GM21390 (cell line): Measurements from ENCODE around the gene OR1N1.
A peak's percentile ranks its signal among the peaks of the same experiment; 100 is the strongest.
"Not testable (repeated sequence)": the region's sequence is repeated elsewhere in the genome, so short reads cannot be mapped to it uniquely, and the experiment has no call there.

ENCODE experiments used
- ATAC-seq: cut with Tn5 transposase; IDR thresholded peaks from one replicate; pipeline ENCODE4 v1.9.1; 2021; ENCODE audit not compliant: unreplicated experiment

OR1N1 gene

GRCh38 chr9:122527193-122527592, at the start of gene OR1N1:
Gene OR1N1, minus strand, starts transcription at chr9:122527293. Its CDS starts 0 bp downstream, at chr9:122527293.
- no peak for ATAC-seq

GRCh38 chr9:122572456-122572855, 45.4 kb upstream of the OR1N1 start:
- ATAC-seq, result no peak

GRCh38 chr9:122567901-122568300, 40.8 kb upstream of the OR1N1 start:
- ATAC-seq, result no peak

GRCh38 chr9:122562134-122562760, 35.2 kb upstream of the OR1N1 start:
- ATAC-seq, result no peak

GRCh38 chr9:122561446-122561845, 34.4 kb upstream of the OR1N1 start:
- no peak for ATAC-seq

- ATAC-seq, result no peak
Measured at GRCh38 chr9:122552812-122553211, 25.7 kb upstream of the OR1N1 start, which contains the start of gene OR1N2. Gene OR1N2, plus strand, starts transcription at chr9:122553112. Its CDS starts 100 bp downstream, at chr9:122553212.

- ATAC-seq, result no peak
Measured at GRCh38 chr9:122551371-122551770, 24.3 kb upstream of the OR1N1 start.

GRCh38 chr9:122546196-122546595, 19.1 kb upstream of the OR1N1 start:
- ATAC-seq, result no peak

- no peak for ATAC-seq
Measured at GRCh38 chr9:122538757-122539156, 11.7 kb upstream of the OR1N1 start.

GRCh38 chr9:122537066-122537465, 10.0 kb upstream of the OR1N1 start:
- ATAC-seq, result not testable (repeated sequence)

GRCh38 chr9:122536134-122536533, 9.0 kb upstream of the OR1N1 start:
- no peak for ATAC-seq

GRCh38 chr9:122531157-122531556, 4.1 kb upstream of the OR1N1 start:
- not testable (repeated sequence) for ATAC-seq

- ATAC-seq, result no peak
Measured at GRCh38 chr9:122526602-122527001, 491 bp downstream of the OR1N1 start.

GRCh38 chr9:122519376-122519775, 7.7 kb downstream of the OR1N1 start:
- no peak for ATAC-seq

- ATAC-seq, result no peak
Measured at GRCh38 chr9:122518841-122519240, 8.3 kb downstream of the OR1N1 start, which contains the start of gene OR1J4. Gene OR1J4, plus strand, starts transcription at chr9:122519141. Its CDS starts 0 bp downstream, at chr9:122519141.

- ATAC-seq, result no peak
Measured at GRCh38 chr9:122518226-122518625, 8.9 kb downstream of the OR1N1 start.

- ATAC-seq, result no peak
Measured at GRCh38 chr9:122510502-122510901, 16.6 kb downstream of the OR1N1 start, which contains the start of gene OR1J2. Gene OR1J2, plus strand, starts transcription at chr9:122510802. Its CDS starts 0 bp downstream, at chr9:122510802.

GRCh38 chr9:122506964-122507363, 20.1 kb downstream of the OR1N1 start:
- ATAC-seq, result no peak

GRCh38 chr9:122498883-122499288, 28.2 kb downstream of the OR1N1 start:
- ATAC-seq, result peak; percentile 51

- no peak for ATAC-seq
Measured at GRCh38 chr9:122479062-122479461, 48.0 kb downstream of the OR1N1 start.

GRCh38 chr9:122477826-122478225, 49.3 kb downstream of the OR1N1 start, which contains the start of gene OR1J1:
Gene OR1J1, minus strand, starts transcription at chr9:122477926. Its CDS starts 0 bp downstream, at chr9:122477926.
- no peak for ATAC-seq

- no peak for ATAC-seq
Measured at GRCh38 chr9:122477346-122477745, 49.7 kb downstream of the OR1N1 start.
